ENCODE results near the gene CPN2. TPM values are rescaled to one million over a fixed set of nuclear protein-coding genes. Genes with fewer than 3 reads are reported as not detected.
A peak's percentile ranks its signal among the peaks of the same experiment; 100 is the strongest.

The CPN2 gene
- total and polyA plus RNA-seq, 2 of the 13 experiments (the other 11 are each of a cell fraction or from before 2014, with no cell fraction given): 26.7 to 27.7 TPM

GRCh38 chr3:194351080-194351672 is at the start of gene CPN2 (continued):
- TF ChIP-seq PLSCR1 (CRISPR knock-in tag; IDR thresholded peaks at IDR 0.05; ENCODE audit: borderline replicate concordance) (no peak), ZNF24 (IDR thresholded peaks at IDR 0.05) (no peak), ZNF205 (CRISPR knock-in tag; IDR thresholded peaks at IDR 0.05) (no peak), ZNF30 (CRISPR knock-in tag; IDR thresholded peaks at IDR 0.05) (no peak), ERF (CRISPR knock-in tag; IDR thresholded peaks at IDR 0.05) (no peak), ZNF564 (CRISPR knock-in tag; IDR thresholded peaks at IDR 0.05) (0 out of 2 replicates have a peak, but pooled peaks have one; percentile 53), GTF2F1 (IDR thresholded peaks at IDR 0.05; ENCODE audit: low read length) (no peak), IRF2 (CRISPR knock-in tag; IDR thresholded peaks at IDR 0.05) (no peak), PRPF4 (IDR thresholded peaks at IDR 0.05; ENCODE audit: low read depth, low read length, poor library complexity, severe bottlenecking) (no peak), ELF1 (CRISPR knock-in tag; IDR thresholded peaks at IDR 0.05) (no peak), HOMEZ (CRISPR knock-in tag; IDR thresholded peaks at IDR 0.05; ENCODE audit: low read depth) (no peak), RARA (CRISPR knock-in tag; IDR thresholded peaks at IDR 0.05) (peak; percentile 66), TFAP4 (IDR thresholded peaks at IDR 0.05; ENCODE audit: borderline replicate concordance, low read depth) (peak; percentile 19; the same call in 1 of the 2 replicates), ZNF781 (CRISPR knock-in tag; IDR thresholded peaks at IDR 0.05; ENCODE audit: borderline replicate concordance, not compliant biosample characterization) (peak; percentile 57), SOX13 (IDR thresholded peaks at IDR 0.05) (no peak), SOX13 (CRISPR knock-in tag; conservative IDR thresholded peaks at IDR 0.05 in 1 of 2, IDR thresholded peaks at IDR 0.05 in 1 of 2) (peak in 1 of 2 experiments; percentile 50; a peak in 2 of 4 replicates), TAF15 (IDR thresholded peaks at IDR 0.05; ENCODE audit: low read depth, low read length, poor library complexity, severe bottlenecking) (no peak), NFYC (CRISPR knock-in tag; IDR thresholded peaks at IDR 0.05) (no peak), SP4 (CRISPR knock-in tag; IDR thresholded peaks at IDR 0.05) (peak; percentile 17; the same call in 1 of the 2 replicates), ZNF678 (CRISPR knock-in tag; IDR thresholded peaks at IDR 0.05) (0 out of 2 replicates have a peak, but pooled peaks have one; percentile 70), ZNF20 (CRISPR knock-in tag; IDR thresholded peaks at IDR 0.05) (no peak), TRIM24 (CRISPR knock-in tag; IDR thresholded peaks at IDR 0.05) (no peak), NCOA2 (CRISPR knock-in tag; IDR thresholded peaks at IDR 0.05) (peak; percentile 69; the same call in 1 of the 2 replicates), TBX2 (CRISPR knock-in tag; IDR thresholded peaks at IDR 0.05; ENCODE audit: borderline replicate concordance) (peak; percentile 77; the same call in 1 of the 2 replicates), PPARG (CRISPR knock-in tag; conservative IDR thresholded peaks at IDR 0.05) (no peak), ZNF792 (CRISPR knock-in tag; IDR thresholded peaks at IDR 0.05) (peak; percentile 63; the same call in 1 of the 2 replicates), KDM2A (CRISPR knock-in tag; IDR thresholded peaks at IDR 0.05; ENCODE audit: borderline replicate concordance, low read depth) (peak; percentile 48; the same call in 1 of the 2 replicates), ARID2 (CRISPR knock-in tag; IDR thresholded peaks at IDR 0.05; ENCODE audit: borderline replicate concordance) (no peak)
- TF ChIP-seq, protein P1, sequence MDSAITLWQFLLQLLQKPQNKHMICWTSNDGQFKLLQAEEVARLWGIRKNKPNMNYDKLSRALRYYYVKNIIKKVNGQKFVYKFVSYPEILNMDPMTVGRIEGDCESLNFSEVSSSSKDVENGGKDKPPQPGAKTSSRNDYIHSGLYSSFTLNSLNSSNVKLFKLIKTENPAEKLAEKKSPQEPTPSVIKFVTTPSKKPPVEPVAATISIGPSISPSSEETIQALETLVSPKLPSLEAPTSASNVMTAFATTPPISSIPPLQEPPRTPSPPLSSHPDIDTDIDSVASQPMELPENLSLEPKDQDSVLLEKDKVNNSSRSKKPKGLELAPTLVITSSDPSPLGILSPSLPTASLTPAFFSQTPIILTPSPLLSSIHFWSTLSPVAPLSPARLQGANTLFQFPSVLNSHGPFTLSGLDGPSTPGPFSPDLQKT (CRISPR knock-in tag; IDR thresholded peaks at IDR 0.05; ENCODE audit: borderline replicate concordance): no peak
